ENCODE data around the gene ECSCR. TPM values are rescaled to one million over a fixed set of nuclear protein-coding genes. Genes with fewer than 3 reads are reported as not detected.

The ECSCR gene
- total and polyA plus RNA-seq, 2 of the 8 experiments (the other 6 are each of a cell fraction or from before 2014, with no cell fraction given): 2.7 to 7.2 TPM

DNA sequence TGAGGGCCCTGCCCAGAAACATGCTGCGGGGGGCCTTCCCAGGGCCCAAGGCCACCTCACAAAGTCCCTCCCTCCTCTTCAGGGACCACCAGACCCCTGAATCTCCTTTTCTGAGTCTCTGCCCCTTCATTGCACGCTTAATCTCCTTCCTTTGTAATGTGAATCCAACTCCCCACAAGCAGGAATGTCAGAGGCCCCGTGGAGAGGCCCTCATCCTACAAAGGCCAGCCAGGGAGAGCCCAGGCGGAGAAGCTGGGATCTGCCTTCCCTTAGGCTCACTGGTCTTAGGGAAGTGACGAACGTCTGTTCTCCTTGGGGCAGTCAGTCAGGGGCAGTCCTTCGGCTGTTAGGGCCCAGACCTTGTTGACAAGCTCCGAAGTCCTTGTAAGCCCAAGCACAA, 10.6 kb upstream of the ECSCR start:
- ChIA-PET CTCF (ENCODE audit: partially characterized antibody) (interaction anchor here (0.7 to 2.3 kb wide), 7 partner anchors 9 to 292 kb away, joined by 3 to 9 read pairs (median 3); partner anchors contain the start of gene STING1), POLR2A (ENCODE audit: partially characterized antibody) (interaction anchor here (0.7 to 2.1 kb wide), 9 partner anchors 13 to 90 kb away, joined by 3 to 10 read pairs (median 4); partner anchors contain the start of genes DNAJC18 and UBE2D2)
- H2AFZ ChIP-seq (ENCODE audit: low read length): peak overlapping the region; percentile 25; the same call in 1 of the 2 replicates
- H3K23me2 ChIP-seq (ENCODE audit: low read depth, low read length): no peaks in the 10 kb centered on the region
- H3K4me1 ChIP-seq (replicated peaks in 1 of 4; ENCODE audit: control insufficient read depth in 3 of 4, insufficient read depth in 4 of 4, low read length in 3 of 4): peaks cover 6 to 33% (median 14%) of the 10 kb centered on the region in 4 experiments
- no peak overlapping the region for H3K23ac ChIP-seq (ENCODE audit: insufficient read length)
- peak overlapping the region; percentile 73 for H2BK120ac ChIP-seq (replicated peaks; ENCODE audit: low read depth, low read length)
- H3K14ac ChIP-seq (ENCODE audit: insufficient read length): no peak overlapping the region
- H3K56ac ChIP-seq (replicated peaks; ENCODE audit: insufficient read length, low read depth, low read length): no peak overlapping the region
- peak overlapping the region; percentile 45; the same call in 1 of the 2 replicates for H4K8ac ChIP-seq (ENCODE audit: extremely low read depth, insufficient read depth, low read length)
- peak overlapping the region; percentile 90; the same call in 1 of the 2 replicates for H2BK12ac ChIP-seq (ENCODE audit: low read depth, low read length)
- peak overlapping the region; percentile 81; the same call in 1 of the 2 replicates for H3K18ac ChIP-seq (ENCODE audit: extremely low read depth, low read length)
- WGBS, 2 experiments (ENCODE audit: extremely low coverage in 1 of 2, insufficient coverage in 1 of 2, insufficient read length in 1 of 2, insufficient replicate concordance in 2 of 2, low coverage in 1 of 2, low lambda C conversion rate in 2 of 2, missing lambda C conversion rate in 1 of 2): 35% methylated on average over 8 of the region's 8 CpGs; no CpG with 5 or more reads in 1 of the 2 experiments
- no peak overlapping the region for H3K9ac ChIP-seq (replicated peaks in 1 of 4; ENCODE audit: extremely low read depth in 1 of 4, low read depth in 3 of 4, low read length in 3 of 4)
- H4K20me1 ChIP-seq (replicated peaks in 1 of 2; ENCODE audit: control insufficient read depth in 1 of 2, insufficient read depth in 2 of 2, low read length in 2 of 2): no peaks in the 10 kb centered on the region
- no peaks in the 10 kb centered on the region for H3K79me1 ChIP-seq (ENCODE audit: low read depth, low read length)
- H3K4ac ChIP-seq (replicated peaks; ENCODE audit: insufficient read length, low read depth, low read length): no peak overlapping the region
- DNase-seq (ENCODE audit: low read depth in 1 of 2, low spot score in 2 of 2): peak; percentile 38 to 64
- peak overlapping the region; percentile 34; the same call in 1 of the 2 replicates for H3K27ac ChIP-seq (ENCODE audit: low read depth, low read length)
- peak; percentile 83 for FAIRE-seq
- no peak overlapping the region for H2BK15ac ChIP-seq (ENCODE audit: low read length)
- no peaks in the 10 kb centered on the region for H3K79me2 ChIP-seq (ENCODE audit: control insufficient read depth in 1 of 2, insufficient read depth in 2 of 2, low read length in 2 of 2)
- H3K27me3 ChIP-seq (replicated peaks in 1 of 4; ENCODE audit: control insufficient read depth in 3 of 4, extremely low read depth in 1 of 4, insufficient read depth in 3 of 4, low read length in 3 of 4): 0 out of 7 replicates have a peak, but pooled peaks cover 0 to 2% (median 0%) of the 10 kb centered on the region in 4 experiments
- no peaks in the 10 kb centered on the region for H3K9me3 ChIP-seq (ENCODE audit: insufficient read depth in 2 of 2, low read depth in 1 of 2, low read length in 1 of 2)
- peak overlapping the region; percentile 45 for H4K91ac ChIP-seq (replicated peaks; ENCODE audit: insufficient read length, low read length)
- peak overlapping the region; percentile 90 for H2BK5ac ChIP-seq (ENCODE audit: low read depth, low read length)
- peak overlapping the region; percentile 96; the same call in 1 of the 2 replicates for H2BK20ac ChIP-seq (ENCODE audit: low read length)
- H2AK5ac ChIP-seq (ENCODE audit: low read depth, low read length): 0 out of 2 replicates have a peak overlapping the region, but pooled peaks have one; percentile 76
- H3K4me2 ChIP-seq (ENCODE audit: insufficient read depth in 1 of 2, low read depth in 2 of 2, low read length in 2 of 2): peak overlapping the region; percentile 25 to 26; a peak in 3 of 4 replicates
- H3K36me3 ChIP-seq (ENCODE audit: control insufficient read depth in 2 of 4, insufficient read depth in 4 of 4, low read length in 3 of 4): no peaks in the 10 kb centered on the region
- peak overlapping the region in 1 of 4 experiments; percentile 21; a peak in 1 of 8 replicates for H3K4me3 ChIP-seq (ENCODE audit: extremely low read depth in 1 of 4, insufficient read depth in 2 of 4, low read depth in 3 of 4, low read length in 4 of 4)
- H4K5ac ChIP-seq (ENCODE audit: insufficient read length, low read depth, low read length): no peak overlapping the region
- TF ChIP-seq TAF1 (IDR thresholded peaks at IDR 0.05; ENCODE audit: low read depth, low read length): peak; percentile 34; the same call in 1 of the 2 replicates
